GM20000 (cell line): ENCODE data around the gene SH3TC2.

Experiments
- DNase-seq: peaks from one replicate; pipeline ENCODE4 v3.0.0; 2012; ENCODE audit warnings: low spot score
- TF ChIP-seq, protein P1 (sequence below): IDR thresholded peaks from 2 replicates; pipeline ENCODE4 v1.5.1; 2012; ENCODE audit warnings: mild to moderate bottlenecking, control low read depth; ENCODE audit errors: extremely low read depth, missing control alignments

The SH3TC2 gene

DNA sequence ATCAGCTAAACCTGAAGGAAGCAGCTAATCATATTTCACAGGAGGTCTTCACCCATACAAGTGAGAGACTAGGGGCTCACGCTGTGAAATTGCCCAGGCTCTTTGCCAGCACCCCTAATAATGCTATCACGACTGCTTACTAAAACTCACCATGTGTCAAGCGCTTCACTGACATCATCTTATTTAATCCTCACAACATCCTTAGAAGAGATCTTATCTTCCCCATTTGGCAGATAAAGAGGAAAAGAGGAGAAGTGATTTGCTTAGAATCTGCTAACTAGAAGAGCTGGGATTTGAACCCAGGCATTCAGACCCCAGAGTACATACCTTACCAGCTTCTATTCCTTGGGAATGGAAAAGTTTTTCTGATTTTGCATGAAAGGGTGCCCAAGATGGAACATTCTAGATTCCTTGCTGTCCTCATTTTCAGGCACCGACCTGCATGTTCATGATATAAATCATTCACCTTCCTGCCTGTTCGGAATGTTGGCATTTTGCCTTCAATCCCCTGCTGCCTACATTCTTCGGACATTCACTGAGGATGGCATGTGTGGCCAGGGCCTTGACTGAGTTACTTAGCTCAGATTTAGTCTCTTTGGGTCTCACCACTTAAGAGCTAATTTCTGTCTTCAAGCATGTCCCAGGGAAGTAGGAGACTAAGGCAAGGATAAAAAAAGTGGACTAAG is 88.1 kb downstream of the SH3TC2 start:
- DNase-seq = no peak
- TF ChIP-seq, protein P1, sequence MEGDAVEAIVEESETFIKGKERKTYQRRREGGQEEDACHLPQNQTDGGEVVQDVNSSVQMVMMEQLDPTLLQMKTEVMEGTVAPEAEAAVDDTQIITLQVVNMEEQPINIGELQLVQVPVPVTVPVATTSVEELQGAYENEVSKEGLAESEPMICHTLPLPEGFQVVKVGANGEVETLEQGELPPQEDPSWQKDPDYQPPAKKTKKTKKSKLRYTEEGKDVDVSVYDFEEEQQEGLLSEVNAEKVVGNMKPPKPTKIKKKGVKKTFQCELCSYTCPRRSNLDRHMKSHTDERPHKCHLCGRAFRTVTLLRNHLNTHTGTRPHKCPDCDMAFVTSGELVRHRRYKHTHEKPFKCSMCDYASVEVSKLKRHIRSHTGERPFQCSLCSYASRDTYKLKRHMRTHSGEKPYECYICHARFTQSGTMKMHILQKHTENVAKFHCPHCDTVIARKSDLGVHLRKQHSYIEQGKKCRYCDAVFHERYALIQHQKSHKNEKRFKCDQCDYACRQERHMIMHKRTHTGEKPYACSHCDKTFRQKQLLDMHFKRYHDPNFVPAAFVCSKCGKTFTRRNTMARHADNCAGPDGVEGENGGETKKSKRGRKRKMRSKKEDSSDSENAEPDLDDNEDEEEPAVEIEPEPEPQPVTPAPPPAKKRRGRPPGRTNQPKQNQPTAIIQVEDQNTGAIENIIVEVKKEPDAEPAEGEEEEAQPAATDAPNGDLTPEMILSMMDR = no peak

- TF ChIP-seq, protein P1 = no peak
- DNase-seq = no peak
Measured at GRCh38 chr5:148973455-148973854, 89.4 kb downstream of the SH3TC2 start.

DNA sequence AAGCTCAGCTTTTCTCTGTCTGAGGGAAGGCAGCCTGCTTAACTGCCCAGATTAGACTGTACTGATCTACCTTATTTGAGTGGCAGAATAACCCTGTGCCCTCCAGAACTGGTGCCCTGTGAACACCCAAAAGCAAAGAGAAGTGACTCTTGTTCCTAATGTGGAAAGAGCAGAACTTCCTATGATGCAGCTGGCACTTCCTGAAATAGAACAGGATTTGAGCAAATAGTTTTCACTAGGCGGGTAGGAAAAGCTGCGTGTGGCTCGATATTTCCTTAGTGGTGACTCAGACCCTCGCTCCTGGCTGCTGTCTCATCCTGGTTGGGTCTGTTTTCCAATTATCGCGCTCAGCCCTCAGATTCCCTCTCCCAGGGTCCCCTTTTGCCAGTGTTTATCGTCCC is 89.9 kb downstream of the SH3TC2 start:
- DNase-seq = no peak
- TF ChIP-seq, protein P1 = no peak

DNA sequence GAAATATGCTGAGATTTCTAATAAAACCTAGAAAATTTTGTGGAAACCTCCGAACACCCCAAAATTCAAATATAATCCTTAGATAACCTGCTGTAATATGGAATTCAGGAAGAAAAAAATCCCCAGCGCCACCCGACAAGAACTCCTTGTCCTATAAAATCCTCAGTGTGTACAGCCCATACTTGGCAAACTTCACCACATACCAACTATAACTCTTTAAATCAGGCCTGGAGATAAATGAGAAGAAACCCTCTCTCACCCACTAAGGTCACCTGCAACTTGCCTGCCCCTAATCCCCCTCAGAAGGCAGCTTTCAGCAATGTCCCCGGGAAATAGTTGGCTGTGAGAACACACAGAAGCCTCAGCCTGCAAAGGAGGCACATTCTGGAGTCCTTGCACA is 90.5 kb downstream of the SH3TC2 start:
- no peak for DNase-seq
- TF ChIP-seq, protein P1 = no peak

DNA sequence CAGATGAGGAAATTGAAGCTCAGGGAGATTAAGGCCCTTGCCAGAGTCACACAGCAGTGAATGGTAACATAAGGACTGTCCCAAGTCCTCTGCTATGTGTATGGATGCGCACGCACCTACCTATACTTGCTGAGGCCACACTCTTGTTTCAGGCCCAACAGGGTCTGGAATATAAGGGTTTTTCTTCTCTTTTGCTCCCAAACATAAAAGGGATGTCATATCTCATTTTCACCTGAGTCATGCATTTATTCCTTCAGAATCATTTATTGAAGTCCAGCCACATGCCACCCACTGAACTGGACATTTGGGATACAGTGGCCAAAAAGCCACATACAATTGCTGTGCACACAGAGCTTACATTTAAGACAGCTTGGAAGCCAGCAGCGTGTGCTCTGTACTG is 92.0 kb downstream of the SH3TC2 start:
- DNase-seq = no peak
- TF ChIP-seq, protein P1 = no peak

DNA sequence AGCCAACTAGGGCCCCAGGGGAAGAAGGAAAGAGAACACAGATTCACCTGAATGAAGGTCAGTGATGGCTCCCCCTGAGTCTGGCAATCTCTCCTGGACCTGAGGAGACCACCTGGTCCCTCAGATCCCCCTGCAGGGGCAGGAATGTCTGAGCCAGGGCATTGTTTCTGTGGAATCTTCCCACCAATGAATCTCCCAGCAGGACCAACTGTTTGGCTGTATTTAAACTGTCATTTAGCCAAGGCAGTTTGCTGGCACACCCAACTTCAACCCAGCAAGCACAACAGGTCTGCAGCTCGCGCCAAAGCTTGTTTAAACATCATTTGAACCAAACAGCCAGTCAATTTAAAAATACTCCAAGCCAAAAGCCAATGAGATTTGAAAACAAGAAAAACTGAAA is 92.6 kb downstream of the SH3TC2 start:
- DNase-seq = no peak
- TF ChIP-seq, protein P1 = no peak

- TF ChIP-seq, protein P1 = no peak
- DNase-seq = no peak
Measured at GRCh38 chr5:148969291-148969690, 93.6 kb downstream of the SH3TC2 start.
